DMS79 treated with DMSO at 0.1 percent for 48 hours (cell line): ENCODE results near the gene MBD3L5.
A peak's percentile ranks its signal among the peaks of the same experiment; 100 is the strongest.
"Not testable (repeated sequence)": the region's sequence is repeated elsewhere in the genome, so short reads cannot be mapped to it uniquely, and the experiment has no call there.

Experiments
- DNase-seq: peaks from one replicate; lab custom pipeline; 2025; lab: John Stamatoyannopoulos, UW

The MBD3L5 gene

DNA sequence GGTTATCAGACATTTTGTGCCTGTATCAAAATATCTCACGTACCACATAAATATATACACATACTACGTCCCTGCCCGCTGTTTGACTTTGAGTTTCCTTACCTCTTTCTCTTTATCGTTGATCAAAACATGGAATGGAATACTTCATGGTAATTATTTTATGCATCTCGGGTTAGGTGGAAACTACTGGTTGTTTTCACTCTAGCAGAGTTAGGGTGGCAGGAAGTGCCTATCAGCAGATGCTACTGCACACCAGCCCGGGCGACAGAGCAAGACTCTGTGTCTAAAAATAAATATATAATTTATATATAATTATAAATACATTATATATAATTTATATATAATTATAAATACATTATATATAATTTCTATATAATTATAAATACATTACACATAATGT, 22.5 kb downstream of the MBD3L5 start:
- not testable (repeated sequence) for DNase-seq

DNA sequence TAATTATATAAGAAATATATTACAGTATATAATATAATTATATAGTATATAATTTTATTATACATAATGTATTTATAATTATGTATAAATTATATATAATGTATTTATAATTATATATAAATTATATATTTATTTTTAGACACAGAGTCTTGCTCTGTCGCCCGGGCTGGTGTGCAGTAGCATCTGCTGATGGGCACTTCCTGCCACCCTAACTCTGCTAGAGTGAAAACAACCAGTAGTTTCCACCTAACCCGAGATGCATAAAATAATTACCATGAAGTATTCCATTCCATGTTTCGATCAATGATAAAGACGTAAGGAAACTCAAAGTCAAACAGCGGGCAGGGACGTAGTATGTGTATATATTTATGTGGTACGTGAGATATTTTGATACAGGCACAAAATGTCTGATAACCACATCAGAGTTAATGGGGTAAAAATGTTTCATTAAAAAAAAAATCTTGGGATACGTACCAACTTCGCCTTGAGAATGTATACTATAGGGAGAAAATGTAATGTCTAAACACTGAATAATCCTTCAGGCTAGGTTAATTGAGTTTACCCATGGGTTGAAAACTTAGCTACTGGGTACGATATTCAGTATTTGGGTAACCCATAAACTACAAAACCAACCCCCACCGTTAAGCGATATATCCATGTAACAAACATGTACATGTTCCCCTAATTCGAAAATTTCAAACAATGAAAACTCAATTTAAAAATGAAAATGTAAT, 24.4 kb downstream of the MBD3L5 start:
- DNase-seq = not testable (repeated sequence)

DNA sequence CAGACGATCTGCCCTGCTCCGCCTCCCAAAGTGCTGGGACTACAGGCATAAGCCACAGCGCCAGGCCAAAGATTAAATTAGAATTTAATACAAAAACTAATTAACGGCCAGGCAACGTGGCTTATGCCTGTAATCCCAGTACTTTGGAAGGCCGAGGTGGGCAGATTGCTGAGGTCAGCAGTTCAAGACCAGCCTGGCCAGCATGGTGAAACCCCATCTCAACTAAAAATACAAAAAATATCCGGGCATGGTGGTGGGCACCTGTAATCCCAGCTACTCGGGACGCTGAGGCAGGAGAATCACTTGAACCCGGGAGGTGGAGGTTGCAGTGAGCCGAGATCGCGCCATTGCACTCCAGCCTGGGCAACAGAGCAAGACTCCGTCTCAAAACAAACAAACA, 25.3 kb downstream of the MBD3L5 start:
- not testable (repeated sequence) for DNase-seq

DNA sequence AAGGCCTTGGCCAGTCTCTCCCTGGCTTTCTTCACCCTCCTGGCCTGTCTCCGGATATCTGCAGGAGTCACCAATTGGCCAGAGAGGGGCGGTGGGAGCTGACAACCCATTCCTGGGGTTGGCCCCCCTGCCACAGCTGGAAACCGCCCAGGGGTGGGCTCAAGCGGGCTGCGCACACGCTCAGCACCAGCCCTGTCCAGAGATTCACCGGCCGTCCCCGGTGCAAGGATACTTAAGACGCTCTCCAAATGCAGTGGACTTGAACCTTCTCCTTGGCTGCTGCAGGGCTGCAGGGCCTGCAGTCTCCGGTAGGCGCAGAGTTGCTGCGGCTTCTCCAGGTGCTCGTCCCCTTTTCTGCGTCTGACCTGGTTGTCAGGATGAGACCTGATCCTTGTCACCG, 26.0 kb downstream of the MBD3L5 start:
- not testable (repeated sequence) for DNase-seq

DNA sequence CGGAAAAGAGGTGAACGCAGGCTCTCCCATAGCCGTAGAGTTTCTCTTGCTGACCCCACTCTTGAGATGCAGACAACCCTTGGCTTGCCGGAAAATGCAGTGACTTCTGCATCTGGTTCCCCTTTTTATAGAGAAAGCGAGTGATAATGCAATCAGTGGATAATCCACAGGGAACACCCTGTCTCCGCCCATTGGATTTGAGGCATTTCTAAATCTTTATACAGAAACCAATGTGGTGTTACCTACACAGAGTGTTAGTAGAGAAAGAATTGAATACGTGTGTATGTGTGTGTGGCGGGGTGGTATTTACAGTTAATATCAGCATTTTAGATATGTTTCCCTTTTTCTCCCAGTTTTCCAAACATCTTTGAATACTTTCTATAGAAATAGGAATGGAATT, 28.2 kb downstream of the MBD3L5 start, which contains the start of gene MBD3L3:
MBD3L3 (minus strand) TSS at position 101 of the 400 bp plus-strand sequence; CDS start at position 30, 71 bp downstream.
- DNase-seq = not testable (repeated sequence)

DNA sequence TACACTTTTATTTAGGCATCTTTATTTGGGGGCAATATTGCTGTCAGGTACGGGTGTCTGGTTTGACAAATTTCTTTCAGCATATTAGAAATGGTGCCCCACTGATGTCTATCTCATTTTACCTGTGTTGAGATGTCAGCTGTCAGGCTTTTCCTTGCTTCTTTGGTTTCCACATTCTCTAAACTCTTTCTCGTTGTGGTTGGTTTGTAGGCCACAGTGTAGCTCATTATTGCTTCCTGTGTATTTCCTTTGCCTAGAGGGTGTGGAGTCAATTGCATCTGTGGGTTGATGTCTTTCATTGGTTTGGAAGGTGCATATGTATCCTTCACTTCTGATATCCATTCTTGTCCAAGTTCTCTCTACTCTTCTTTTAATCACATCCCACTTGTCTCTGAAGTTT, 29.6 kb downstream of the MBD3L5 start:
- not testable (repeated sequence) for DNase-seq

DNA sequence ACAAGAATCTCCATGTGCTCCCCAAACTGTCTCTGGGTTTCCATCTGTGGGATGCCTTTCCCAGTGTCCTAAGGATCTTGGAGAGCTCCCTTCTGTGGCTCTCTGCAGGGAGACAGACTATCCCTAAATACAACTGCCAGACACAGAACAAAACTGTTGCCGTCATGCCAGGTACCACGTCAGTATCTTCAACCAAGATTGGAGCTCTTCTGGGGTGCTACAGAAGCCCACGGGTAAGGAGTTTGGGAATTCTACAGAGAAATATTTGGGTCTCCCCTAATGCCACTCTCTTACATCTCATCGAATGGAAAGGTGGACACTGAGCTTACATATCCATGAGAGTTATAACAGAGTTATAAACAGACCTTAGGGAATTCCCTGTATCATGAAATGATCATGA, 33.0 kb downstream of the MBD3L5 start:
- no peak for DNase-seq

DNA sequence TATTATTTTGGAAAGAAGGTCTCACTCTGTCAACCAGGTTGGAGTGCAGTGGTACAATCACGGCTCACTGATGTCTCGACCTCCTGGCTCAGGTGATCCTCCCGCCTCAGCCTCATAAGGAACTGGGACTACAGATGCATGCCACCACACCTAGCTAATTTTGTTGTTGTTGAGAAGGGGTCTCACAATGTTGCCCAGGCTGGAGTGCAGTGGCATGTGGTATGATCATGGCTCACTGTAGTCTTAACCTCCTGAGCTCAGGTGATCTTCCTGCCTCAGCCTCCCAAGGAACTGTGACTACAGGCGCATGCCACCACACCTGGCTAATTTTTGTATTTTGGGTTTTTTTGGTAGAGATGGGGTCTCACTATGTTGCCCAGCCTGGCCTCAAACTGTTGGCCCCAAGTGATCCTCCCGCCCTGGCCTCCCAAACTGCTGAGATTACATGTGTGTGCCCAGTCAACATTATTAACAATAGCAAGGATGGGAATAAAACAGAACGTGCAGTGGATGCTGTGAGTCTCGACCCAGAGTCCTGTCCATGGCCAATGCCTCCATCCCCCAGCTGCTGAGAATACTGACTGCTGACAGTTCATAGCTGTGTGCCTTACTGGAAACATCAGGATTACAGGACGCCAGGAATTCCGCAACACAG, 33.5 kb downstream of the MBD3L5 start:
- DNase-seq = no peak

DNA sequence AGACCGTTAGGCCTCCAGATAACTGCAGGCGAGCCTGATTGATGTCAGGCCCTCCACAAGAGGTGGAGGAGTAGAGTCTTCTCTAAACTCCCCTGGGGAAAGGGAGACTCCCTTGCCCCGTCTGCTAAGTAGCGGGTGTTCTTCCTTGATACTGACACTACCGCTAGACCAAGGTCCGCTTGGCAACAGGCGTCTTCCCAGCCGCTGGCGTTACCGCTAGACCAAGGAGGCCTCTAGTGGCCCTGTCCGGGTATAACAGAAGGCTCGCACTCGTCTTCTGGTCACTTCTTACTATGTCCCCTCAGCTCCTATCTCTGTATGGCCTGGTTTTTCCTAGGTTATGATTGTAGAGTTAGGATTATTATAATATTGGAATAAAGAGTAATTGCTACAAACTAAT, 36.7 kb downstream of the MBD3L5 start:
- DNase-seq = not testable (repeated sequence)

DNA sequence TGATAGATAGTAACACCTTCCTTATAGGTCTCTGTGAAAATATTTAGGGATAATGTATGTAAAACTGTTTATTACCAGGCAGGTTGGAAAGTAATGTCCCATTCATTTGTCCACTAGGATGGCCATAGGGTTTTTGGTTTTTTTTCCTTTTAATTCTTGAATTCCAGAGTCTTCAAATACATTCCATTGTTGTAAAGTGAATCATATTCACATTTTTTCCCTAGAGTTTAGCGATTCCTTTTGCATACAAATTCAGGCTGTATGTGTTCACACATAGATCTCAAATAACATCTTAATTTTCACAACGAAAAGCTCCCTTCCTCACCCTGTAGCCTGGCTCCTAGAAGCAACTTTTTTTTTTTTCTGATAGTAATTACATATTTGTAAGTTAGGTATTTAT, 37.3 kb downstream of the MBD3L5 start:
- DNase-seq = no peak

DNA sequence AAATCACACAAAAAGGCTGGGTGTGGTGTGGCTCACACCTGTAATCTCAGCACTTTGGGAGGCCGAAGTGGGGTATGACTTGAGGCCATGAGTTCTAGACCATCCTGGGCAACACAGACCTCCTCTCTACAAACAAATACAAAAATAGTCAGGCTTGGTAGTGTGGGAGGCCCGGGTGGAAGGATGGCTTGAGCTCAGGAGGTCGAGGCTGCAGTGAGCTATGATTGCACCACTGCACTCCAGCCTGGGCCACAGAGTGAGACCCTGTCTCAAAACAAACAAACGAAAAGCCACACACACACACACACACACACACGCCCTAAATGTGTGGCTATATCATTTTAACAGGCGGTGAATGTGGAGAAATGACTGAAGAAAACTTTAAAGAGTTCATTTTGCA, 38.2 kb downstream of the MBD3L5 start:
- no peak for DNase-seq

DNA sequence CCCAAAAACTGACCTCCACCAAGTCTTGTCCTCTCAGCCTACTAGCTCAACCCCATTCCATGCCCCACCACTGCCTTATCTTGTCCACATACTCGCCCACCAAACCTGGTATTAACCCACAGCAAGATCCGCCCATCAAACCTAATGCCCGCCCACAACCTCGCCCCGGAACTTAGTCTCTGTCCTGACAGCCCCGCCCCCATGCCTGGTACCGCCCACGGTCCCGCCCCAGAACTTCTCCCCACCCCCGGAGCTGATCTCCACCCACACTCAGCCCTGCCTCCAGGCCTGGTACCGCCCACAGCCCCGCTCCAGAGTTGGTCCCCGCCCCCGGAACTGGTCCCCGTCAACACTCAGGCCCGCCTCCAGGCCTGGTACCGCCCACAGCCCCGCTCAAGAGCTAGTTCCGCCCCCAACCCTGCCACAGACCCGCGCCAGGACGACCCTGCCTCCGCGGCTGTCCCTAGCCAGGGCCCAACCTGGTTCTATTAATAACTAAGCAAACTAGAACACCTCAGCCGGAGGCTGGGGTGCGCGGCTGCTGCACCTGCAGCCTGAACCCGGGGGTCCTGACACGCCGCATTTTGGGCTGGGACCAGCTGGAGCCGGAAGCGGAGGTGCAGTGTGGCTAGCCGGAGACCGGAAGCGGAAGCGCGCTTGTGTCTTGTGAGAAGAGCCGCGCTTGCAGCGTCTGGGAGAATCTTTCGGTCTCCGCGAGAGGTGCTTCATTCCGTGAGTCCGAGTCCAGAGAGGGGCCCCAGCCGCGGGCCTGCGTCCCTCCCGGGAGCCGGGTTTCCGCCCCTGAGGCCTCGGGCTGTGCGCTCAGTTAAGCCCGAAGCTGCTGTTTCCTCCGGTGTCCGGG, 38.9 kb downstream of the MBD3L5 start, which contains the start of gene ZNF557:
ZNF557 (plus strand) TSS at position 662 of the 862 bp plus-strand sequence. CDS start 5,372 bp downstream, outside the sequence.
- DNase-seq = peak; percentile 91

DNA sequence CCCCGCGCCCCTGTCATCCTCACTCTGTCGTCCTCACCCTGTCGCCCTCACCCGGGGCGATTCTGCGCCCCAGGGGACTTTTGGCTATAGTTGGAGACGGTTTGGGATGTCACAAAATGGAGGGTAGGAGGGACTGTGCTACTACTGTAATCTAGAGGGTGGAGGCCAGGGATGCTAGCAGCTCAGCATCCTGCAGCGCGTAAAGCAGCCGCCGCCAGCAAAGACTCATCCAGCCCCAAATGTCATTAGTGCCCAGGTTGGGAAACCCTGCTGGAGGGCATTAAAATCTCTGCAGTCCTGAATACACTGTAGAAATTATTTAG, 39.5 kb downstream of the MBD3L5 start:
- no peak for DNase-seq

DNA sequence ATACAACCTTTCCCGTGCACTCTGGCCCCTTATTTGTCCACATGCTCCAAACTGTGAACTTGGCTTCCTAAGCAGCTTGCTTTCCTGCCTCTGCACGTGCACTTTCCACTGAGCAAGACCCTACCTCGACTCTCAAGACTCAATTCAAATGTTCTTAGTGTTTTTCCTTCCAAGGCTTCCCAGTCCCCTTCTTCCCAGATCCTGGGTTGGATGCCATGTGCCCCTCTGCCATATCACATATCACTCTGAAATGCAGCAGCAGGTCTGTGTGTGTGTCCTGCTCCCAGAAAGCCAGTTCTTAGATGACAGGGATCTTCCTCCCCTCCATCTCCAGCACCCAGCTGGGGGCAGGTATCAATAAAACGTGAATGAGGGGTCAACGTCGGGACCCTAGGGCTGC, 42.2 kb downstream of the MBD3L5 start:
- no peak for DNase-seq

DNA sequence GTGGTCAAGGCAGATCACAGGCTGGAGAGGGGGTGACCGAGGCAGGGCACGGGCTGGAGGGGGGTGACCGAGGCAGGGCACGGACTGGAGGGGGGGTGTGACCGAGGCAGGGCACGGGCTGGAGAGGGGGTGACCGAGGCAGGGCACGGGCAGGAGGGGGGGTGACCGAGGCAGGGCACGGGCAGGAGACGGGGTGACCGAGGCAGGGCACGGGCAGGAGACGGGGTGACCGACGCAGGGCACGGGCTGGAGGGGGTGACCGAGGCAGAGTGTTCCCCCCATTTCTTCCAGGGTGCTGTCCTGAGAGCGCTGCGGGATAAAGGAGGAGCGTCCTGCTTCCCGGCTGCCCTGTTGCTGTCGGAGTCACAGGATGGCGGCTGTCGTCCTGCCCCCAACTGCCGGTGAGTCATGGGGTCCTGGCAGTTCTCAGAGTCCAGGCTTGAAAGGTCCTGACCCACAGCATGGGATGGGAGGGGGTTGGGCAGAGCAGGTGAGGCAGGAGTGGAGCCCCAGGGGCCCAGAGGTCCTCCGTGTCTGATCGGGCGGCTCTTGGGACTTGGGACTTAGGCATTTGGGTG, 44.4 kb downstream of the MBD3L5 start:
- DNase-seq = no peak

DNA sequence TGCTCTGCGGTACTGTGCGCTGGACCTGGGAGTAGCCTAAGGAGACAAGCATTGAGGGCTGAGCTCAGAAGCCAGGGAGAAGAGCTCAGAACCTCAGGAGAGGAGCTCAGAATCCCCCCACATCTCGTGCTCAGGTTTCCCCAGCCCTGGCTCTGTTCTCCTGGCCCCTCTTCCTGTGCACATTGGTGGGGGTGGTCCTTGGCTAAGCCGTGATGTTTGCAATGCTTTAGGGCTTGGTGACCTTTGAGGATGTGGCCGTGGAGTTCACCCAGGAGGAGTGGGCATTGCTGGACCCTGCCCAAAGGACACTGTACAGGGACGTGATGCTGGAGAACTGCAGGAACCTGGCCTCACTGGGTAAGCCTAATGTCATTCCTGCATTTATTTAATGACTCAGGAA, 45.8 kb downstream of the MBD3L5 start:
- DNase-seq = no peak

DNA sequence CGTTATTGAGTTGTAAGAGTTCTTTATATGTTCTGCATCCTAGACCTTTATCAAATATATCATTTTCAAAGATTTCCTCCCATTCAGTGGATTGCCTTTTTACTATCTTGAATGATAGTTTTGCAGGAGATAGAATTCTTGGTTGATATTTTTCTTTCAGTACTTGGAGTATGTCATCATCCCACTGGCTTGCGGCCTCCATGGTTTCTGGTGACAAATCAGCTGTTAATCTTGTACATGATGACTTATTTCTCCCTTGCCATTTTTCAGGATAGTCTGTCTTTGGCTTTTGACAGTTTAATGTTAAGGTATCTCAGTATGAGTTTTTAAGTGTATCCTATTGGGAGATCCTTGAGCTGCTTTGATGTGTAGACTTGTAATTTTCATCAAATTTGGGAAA, 47.6 kb downstream of the MBD3L5 start:
- DNase-seq = no peak
